Endometrium (tissue), 2 donors: ENCODE results near the gene C5AR1.
"Not testable (repeated sequence)": the region's sequence is repeated elsewhere in the genome, so short reads cannot be mapped to it uniquely, and the experiment has no call there.

Source experiments
- FAIRE-seq: peaks from 2 replicates; lab custom pipeline; 2012; peaks lifted over from hg19 to GRCh38; lab: Jason Lieb, UNC
- donor health status: control.
- donor health status: control.

C5AR1 gene

GRCh38 chr19:47309608-47310007 lies at the start of gene C5AR1:
TSS of gene C5AR1 (plus strand) at chr19:47309861. CDS start at chr19:47309896, 35 bp downstream.
- no peak for FAIRE-seq

GRCh38 chr19:47260476-47260875 lies 49.2 kb upstream of the C5AR1 start:
- FAIRE-seq = no peak

- not testable (repeated sequence) for FAIRE-seq
Observed at GRCh38 chr19:47261946-47262793, 47.5 kb upstream of the C5AR1 start.

DNA sequence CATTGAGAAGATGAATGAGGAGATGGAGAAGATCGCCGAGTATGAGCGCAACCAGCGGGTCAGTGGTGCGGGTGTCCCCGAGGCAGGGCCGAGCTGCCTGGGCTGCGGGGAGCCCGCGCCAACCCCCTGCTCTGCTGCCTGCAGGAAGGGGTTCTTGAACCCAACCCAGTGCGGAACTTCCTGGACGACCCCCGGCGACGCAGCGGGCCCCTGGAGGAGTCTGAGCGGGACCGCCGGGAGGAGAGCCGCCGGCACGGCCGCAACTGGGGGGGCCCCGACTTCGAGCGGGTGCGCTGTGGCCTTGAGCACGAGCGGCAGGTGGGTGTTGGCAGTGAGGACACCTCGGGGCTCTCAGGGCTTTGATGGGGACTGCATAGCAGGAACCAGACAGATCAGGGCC lies 45.0 kb upstream of the C5AR1 start:
- no peak for FAIRE-seq

GRCh38 chr19:47266401-47266941 lies 43.2 kb upstream of the C5AR1 start:
- FAIRE-seq = no peak

GRCh38 chr19:47267350-47267759 lies 42.3 kb upstream of the C5AR1 start:
- no peak for FAIRE-seq

- no peak for FAIRE-seq
Observed at GRCh38 chr19:47268028-47268427, 41.6 kb upstream of the C5AR1 start.

DNA sequence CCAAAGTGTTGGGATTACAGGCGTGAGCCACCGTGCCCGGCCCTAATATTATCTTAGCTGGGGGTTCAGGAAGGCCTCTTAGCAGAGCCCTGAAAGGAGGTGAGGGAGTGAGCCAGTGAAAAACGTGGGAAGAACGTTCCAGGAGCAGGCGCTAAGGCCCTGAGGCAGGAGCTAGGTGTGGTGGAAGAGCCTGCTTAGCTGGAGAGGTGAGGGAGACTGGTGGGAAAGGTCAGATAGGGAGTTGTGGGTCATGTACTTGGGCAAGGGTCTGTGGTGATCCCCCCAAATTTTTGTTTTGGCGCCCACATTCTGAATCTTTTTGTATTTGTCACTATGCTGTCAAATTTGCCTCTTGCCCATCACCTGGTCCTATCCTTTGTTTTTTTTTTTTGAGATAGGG lies 40.1 kb upstream of the C5AR1 start:
- no peak for FAIRE-seq

GRCh38 chr19:47270408-47270807 lies 39.3 kb upstream of the C5AR1 start:
- no peak for FAIRE-seq

DNA sequence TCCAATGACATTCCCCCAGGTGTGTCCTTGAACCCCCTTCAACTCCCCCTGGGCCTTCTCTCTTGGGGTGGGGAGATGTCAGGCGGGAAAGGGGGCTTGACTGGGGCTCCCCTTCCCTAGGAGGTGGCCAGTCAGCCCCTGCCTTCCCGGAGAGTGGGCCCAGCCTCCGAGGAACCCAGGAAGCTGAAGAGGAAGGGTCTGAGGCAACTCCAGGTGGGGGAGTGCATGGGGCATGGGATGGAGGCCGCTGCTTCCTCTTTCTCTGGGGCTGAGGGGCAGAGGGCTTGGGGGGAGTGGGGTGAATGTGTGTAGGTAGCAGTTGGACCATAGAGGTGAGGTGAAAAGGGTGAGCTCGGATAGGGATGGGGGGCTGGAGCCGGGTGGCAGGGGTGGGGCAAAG lies 37.7 kb upstream of the C5AR1 start:
- FAIRE-seq = no peak

- FAIRE-seq = no peak
Observed at GRCh38 chr19:47272448-47273312, 37.0 kb upstream of the C5AR1 start.

DNA sequence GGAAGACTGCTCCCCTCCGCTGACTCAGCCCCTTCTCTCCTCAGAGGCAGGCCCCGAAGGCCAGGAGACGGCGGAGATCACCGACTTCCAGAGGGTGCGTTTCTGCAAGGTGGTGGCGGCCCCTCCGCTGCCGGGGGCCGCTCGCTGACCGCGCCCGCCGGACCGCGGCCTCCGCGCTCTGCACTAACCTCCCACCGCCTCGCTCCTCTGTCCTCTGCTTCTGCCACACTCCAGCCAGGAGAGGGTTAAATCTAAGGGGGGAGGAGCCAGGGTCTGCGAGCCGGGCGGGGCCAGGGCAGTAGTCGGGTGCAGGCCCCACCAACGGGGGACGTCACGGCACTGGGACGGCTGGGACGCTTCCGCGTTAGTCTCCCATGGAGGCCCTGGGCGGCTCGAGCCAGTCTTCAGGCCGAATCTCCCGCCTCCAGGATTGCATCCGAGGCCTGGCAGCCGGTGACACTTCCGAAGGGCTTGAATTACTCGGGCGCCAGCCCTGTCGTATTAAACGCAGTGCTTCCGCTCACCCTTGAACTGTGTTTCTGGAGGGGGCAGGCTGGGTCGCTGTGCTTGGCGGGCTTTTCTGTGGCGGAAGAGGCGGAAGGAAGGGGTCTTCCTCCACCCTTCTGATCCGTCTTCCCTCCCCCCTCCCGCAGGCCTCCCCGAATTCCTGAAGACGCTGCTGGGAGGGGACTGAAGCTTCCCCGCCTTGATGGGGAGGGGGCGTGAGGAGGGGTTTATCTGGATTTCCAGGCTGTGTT lies 36.2 kb upstream of the C5AR1 start:
- no peak for FAIRE-seq

DNA sequence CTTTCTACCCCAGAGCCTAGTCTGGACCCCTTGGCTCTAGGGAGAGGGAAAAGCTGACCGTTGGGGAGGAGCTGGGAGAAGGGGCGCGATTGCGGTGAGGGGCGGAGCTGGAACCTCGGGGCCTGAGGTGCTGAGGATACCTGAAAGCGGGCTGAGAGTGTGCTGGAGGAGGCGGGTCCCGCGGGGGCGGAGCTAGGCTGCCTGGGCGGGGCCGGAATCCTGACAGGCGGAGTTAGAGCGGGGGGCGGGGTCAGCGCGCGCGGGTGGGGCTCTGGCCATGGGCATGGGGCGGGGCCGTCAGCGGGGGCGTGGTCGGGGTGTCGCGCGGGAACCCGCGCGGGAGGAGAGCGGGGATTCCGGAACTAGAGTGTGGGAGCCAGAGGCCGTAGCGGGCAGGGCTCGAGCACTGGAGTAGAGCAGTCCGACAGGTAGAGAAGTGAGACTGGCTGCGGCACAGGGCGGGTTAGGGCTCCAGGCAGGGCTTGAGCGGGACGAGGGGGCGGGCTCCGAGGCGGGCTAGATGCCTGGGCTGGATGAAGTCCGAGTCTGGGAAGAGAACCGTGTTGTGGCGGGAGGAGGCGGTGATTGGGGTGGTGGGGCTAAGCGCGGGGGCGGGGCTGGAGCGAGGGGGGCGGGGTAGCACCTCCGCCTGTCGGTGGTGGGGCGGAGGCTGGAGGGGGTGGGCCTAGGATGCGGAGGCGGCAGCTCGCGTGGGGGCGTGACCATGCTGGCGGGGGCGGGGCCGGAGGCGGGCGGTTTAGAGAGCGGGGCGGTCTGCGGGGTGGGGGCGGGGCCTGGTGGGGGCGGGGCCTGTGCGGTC lies 35.4 kb upstream of the C5AR1 start, which contains the start of gene INAFM1:
INAFM1 (plus strand) TSS at position 815 of the 820 bp plus-strand sequence. CDS start 35 bp downstream, outside the sequence.
- no peak for FAIRE-seq

GRCh38 chr19:47274891-47275761 lies 34.5 kb upstream of the C5AR1 start:
- no peak for FAIRE-seq

GRCh38 chr19:47275791-47276461 lies 33.7 kb upstream of the C5AR1 start:
- no peak for FAIRE-seq

DNA sequence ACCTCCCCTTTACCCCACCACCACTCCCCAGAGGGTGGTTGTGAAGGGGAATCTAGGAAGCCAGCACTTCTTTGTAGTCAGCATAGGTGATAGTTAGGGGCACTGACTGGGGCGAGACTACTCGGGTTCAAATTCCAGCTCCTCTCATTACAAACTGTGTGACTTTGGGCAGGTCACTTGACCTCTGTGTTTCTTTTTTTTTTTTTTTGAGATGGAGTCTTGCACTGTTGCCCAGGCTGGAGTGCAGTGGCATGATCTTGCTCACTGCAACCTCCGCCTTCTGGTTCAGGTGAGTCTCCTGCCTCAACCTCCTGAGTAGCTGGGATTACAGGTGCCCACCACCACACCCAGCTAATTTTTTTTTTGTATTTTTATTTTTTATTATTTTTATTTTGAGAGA lies 33.1 kb upstream of the C5AR1 start:
- FAIRE-seq = not testable (repeated sequence)

DNA sequence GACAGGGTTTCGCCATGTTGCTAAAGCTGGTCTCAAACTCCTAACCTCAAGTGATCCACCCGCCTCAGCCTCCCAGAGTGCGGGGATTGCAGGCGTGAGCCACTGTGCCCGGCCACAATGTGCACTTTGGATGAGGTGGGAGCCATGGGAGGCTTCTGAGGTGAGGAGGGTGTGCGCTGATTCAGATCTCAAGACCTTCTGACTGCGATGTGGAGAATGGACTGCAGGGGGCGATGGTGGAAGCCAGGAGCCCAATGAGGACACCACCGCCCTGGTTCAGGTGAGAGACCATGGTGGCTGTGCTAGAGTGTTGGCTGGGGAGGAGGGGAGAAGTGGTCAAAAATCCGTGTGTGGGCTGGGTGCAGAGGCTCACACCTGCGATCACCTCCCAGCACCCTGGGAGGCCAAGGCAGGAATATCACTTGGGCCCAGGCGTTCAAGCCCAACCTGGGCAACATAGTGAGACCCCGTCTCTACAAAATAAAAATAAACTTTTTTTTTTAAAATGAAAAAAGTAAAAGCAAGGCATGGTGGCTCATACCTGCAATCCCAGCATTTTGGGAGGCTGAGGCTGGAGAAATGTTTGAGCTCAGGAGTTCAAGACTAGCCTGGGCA lies 29.4 kb upstream of the C5AR1 start:
- FAIRE-seq = no peak

DNA sequence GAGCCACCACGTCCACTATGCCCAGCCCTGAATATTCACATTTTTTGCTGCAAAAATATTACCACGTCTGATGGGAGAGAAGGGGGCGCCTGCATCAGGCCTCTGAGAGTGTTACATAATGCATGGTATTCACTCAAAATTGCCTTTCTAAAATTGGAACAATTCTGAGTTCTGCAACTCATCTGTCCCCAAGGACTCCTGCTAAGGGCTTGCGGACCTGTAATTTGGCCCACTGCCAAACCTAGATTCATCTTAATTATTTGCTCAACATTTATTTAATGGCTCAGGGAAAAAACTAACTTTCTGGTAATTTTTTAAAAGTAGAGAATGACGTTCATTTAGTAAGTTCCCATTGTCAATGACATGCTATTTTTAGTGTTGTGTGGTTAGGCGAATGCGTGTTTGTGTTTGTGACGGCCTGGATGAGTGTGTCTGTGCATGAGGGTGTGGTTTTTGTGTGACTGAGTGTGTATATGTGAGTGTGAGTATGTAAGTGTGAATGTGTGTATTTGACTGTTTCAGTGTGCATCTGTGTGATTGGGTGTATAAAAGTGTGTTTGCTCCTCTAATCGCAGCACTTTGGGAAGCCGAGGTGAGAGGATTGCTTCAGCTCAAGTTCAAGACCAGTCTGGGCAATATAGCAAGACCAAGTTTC lies 26.1 kb upstream of the C5AR1 start:
- no peak for FAIRE-seq
